Osteoblast (primary cell): Measurements from ENCODE around the gene NFS1. TPM values are rescaled to one million over a fixed set of nuclear protein-coding genes. Genes with fewer than 3 reads are reported as not detected.
"Not testable (repeated sequence)": the region's sequence is repeated elsewhere in the genome, so short reads cannot be mapped to it uniquely, and the experiment has no call there.

Experiments
- DNase-seq: peaks from one replicate; pipeline ENCODE4 v3.0.0; 2011; ENCODE audit warnings: low spot score, mixed read lengths; ENCODE audit not compliant: insufficient read length; ENCODE audit errors: missing footprints
- H2AFZ ChIP-seq: 2 replicates; pipeline ENCODE4 v1.6.0; 2011; ENCODE audit warnings: mild to moderate bottlenecking, low read length
- H3K27ac ChIP-seq: 2 replicates; pipeline ENCODE4 v1.5.1; 2011; ENCODE audit warnings: mild to moderate bottlenecking, low read depth, low read length, moderate library complexity
- H3K27me3 ChIP-seq: 2 replicates; pipeline ENCODE4 v1.6.0; 2012; ENCODE audit warnings: mild to moderate bottlenecking, control low read depth, inconsistent platforms, low read length, moderate library complexity; ENCODE audit not compliant: insufficient read depth
- H3K36me3 ChIP-seq: 2 replicates; pipeline ENCODE4 v1.5.1; 2011; ENCODE audit warnings: mild to moderate bottlenecking, low read length, control low read depth, moderate library complexity; ENCODE audit not compliant: insufficient read depth
- H3K4me1 ChIP-seq: 2 replicates; pipeline ENCODE4 v1.5.1; 2011; ENCODE audit warnings: mild to moderate bottlenecking, low read length, control low read depth, moderate library complexity; ENCODE audit not compliant: insufficient read depth
- H3K4me2 ChIP-seq: 2 replicates; pipeline ENCODE4 v1.6.0; 2011; ENCODE audit warnings: mild to moderate bottlenecking, low read length; ENCODE audit not compliant: insufficient read depth
- H3K4me3 ChIP-seq: fragments of 200-600 bp; sonication (generic); 3 replicates; pipeline ENCODE4 v1.5.1; 2012; ENCODE audit warnings: mild to moderate bottlenecking, low read length, inconsistent platforms; ENCODE audit not compliant: insufficient read depth
- H3K79me2 ChIP-seq: 2 replicates; pipeline ENCODE4 v1.6.0; 2012; ENCODE audit warnings: mild to moderate bottlenecking, low read length, control low read depth, inconsistent platforms; ENCODE audit not compliant: insufficient read depth
- H3K9me3 ChIP-seq: 2 replicates; pipeline ENCODE4 v1.5.1; 2011; ENCODE audit warnings: low read depth, low read length, control low read depth
- H4K20me1 ChIP-seq: 2 replicates; pipeline ENCODE4 v1.6.0; 2012; ENCODE audit warnings: mild to moderate bottlenecking, low read length, control low read depth; ENCODE audit not compliant: insufficient read depth
- total RNA-seq: library from RNA; depleted of rRNA; stranded (reverse); fragments of >200 nt; gene quantifications from 2 replicates; pipeline ENCODE4 v1.2.3, GENCODE V29; 2012
- TF ChIP-seq, protein P1 (sequence below): IDR thresholded peaks from 2 replicates; pipeline ENCODE4 v1.5.1; 2011; ENCODE audit warnings: mild to moderate bottlenecking, low read depth, low read length, moderate library complexity; ENCODE audit errors: extremely low read depth

Gene NFS1
- total RNA-seq, 1 donor, result 21.7 TPM

DNA sequence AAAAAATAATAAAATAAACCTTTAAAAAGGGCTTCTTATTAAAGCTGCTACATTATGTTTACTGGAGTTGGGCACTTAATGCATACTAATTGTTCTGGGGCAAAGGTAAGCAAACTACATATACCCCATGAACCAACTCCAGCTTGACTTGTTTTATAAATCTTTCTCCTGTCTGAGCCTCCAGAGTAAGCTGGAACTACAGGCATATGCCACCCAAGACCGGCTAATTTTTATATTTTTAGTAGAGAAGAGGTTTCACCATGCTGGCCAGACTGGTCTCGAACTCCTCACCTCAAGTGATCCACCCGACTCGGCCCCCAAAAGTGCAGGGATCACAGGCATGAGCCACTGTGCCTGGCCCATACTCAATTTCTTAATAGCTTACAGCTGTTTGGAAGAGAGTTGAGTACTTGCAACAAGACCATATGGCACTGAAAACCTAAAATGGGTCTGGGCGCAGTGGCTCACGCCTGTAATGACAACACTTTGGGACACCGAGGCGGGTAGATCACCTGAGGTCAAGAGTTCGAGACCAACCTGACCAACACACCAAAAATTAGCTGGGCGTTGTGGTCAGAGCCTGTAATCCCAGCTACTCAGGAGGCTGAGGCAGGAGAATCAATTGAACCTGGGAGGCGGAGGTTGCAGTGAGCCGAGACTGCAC, 20.0 kb upstream of the NFS1 start:
- no peak overlapping the region for H3K4me3 ChIP-seq
- TF ChIP-seq, protein P1, sequence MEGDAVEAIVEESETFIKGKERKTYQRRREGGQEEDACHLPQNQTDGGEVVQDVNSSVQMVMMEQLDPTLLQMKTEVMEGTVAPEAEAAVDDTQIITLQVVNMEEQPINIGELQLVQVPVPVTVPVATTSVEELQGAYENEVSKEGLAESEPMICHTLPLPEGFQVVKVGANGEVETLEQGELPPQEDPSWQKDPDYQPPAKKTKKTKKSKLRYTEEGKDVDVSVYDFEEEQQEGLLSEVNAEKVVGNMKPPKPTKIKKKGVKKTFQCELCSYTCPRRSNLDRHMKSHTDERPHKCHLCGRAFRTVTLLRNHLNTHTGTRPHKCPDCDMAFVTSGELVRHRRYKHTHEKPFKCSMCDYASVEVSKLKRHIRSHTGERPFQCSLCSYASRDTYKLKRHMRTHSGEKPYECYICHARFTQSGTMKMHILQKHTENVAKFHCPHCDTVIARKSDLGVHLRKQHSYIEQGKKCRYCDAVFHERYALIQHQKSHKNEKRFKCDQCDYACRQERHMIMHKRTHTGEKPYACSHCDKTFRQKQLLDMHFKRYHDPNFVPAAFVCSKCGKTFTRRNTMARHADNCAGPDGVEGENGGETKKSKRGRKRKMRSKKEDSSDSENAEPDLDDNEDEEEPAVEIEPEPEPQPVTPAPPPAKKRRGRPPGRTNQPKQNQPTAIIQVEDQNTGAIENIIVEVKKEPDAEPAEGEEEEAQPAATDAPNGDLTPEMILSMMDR, result no peak
- H3K4me2 ChIP-seq, result no peak overlapping the region
- peaks cover 99% of the 10 kb centered on the region for H3K36me3 ChIP-seq
- H3K79me2 ChIP-seq, result peaks cover 97% of the 10 kb centered on the region
- peak overlapping the region; percentile 30 for H3K27ac ChIP-seq
- peaks cover 8% of the 10 kb centered on the region for H3K4me1 ChIP-seq
- H3K27me3 ChIP-seq, result no peaks in the 10 kb centered on the region
- peaks cover 83% of the 10 kb centered on the region for H4K20me1 ChIP-seq
- no peak for DNase-seq
- H2AFZ ChIP-seq, result no peak overlapping the region
- no peaks in the 10 kb centered on the region for H3K9me3 ChIP-seq

DNA sequence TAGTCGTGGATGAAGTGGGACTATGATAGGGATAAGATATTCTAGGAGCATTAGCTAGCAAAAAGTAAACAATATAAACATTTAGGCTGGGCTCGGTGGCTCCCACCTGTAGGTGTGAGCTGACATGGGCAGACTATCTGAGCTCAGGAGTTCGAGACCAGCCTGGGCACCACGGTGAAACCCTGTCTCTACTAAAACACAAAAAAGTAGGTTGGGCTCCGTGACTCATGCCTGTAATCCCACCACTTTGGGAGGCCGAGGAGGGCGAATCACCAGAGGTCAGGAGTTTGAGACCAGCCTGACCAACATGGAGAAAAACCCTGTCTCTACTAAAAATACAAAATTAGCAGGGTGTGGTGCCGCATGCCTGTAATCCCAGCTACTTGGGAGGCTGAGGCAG, 19.2 kb upstream of the NFS1 start:
- not testable (repeated sequence) for DNase-seq

DNA sequence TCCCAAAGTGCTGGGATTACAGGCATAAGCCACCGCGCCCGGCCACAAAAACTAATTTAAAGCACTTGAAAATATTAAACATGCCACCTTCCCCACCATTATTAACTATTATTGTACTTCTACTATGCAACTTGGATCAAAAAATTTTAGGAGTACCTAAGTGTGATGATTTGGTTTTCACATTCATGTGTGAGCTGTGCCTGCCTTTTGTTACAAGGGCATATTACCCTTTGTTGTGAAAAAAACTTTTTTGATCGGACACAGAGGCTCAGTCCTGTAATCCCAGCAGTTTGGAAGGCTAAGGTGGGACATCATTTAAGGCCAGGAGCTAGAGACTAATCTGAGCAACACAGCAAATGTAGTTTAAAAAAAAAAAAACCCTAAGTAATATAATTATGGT, 17.2 kb upstream of the NFS1 start:
- peaks cover 98% of the 10 kb centered on the region for H3K36me3 ChIP-seq
- no peaks in the 10 kb centered on the region for H3K27me3 ChIP-seq
- TF ChIP-seq, protein P1, result no peak
- H3K27ac ChIP-seq, result peak overlapping the region; percentile 17
- peaks cover 97% of the 10 kb centered on the region for H3K79me2 ChIP-seq
- no peak overlapping the region for H3K4me3 ChIP-seq
- H3K4me2 ChIP-seq, result no peak overlapping the region
- H3K4me1 ChIP-seq, result peaks cover 12% of the 10 kb centered on the region
- no peak overlapping the region for H2AFZ ChIP-seq
- DNase-seq, result no peak
- H4K20me1 ChIP-seq, result peaks cover 78% of the 10 kb centered on the region
- no peaks in the 10 kb centered on the region for H3K9me3 ChIP-seq

More for the DNA sequence above, 19.2 kb upstream of the NFS1 start:
- Histone ChIP-seq H3K79me2 (peaks cover 97% of the 10 kb centered on the region), H4K20me1 (peaks cover 84% of the 10 kb centered on the region), H3K36me3 (peaks cover 99% of the 10 kb centered on the region), H3K27ac (peak overlapping the region; percentile 30)
- not testable (repeated sequence) for H3K4me1 ChIP-seq, H3K27me3 ChIP-seq, H3K9me3 ChIP-seq, H3K4me3 ChIP-seq, H2AFZ ChIP-seq, H3K4me2 ChIP-seq

DNA sequence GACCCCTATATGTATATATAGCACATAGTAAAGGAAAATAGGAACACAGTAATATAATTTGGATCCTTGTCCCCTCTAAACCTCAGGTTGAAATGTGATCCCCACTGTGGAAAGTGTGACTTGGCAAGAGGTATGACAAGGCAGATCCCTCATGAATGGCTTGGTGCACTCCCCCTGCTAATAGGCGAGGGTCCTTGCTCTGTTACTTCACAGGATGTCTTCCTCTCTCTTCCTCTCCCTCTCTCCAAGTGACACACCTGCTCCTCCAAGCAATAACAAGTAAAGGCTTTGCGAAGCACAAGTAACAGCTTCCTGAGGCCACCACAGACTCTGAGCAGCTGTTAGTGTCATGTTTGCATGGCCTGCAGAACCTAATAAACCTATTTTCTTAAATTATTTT, 16.5 kb upstream of the NFS1 start:
- Histone ChIP-seq H3K4me3 (no peak overlapping the region), H3K27me3 (no peaks in the 10 kb centered on the region), H3K4me1 (peaks cover 13% of the 10 kb centered on the region), H4K20me1 (peaks cover 78% of the 10 kb centered on the region), H3K4me2 (no peak overlapping the region), H2AFZ (no peak overlapping the region), H3K79me2 (peaks cover 97% of the 10 kb centered on the region), H3K27ac (peak overlapping the region; percentile 19), H3K9me3 (no peaks in the 10 kb centered on the region), H3K36me3 (peaks cover 98% of the 10 kb centered on the region)
- TF ChIP-seq, protein P1, result no peak
- no peak for DNase-seq
